ENCODE measurements around the gene ADAMTS14. TPM values are rescaled to one million over a fixed set of nuclear protein-coding genes. Genes with fewer than 3 reads are reported as not detected.

Gene ADAMTS14
- total RNA-seq, 1 experiment from 2014 or later: 1.6 TPM

GRCh38 chr10:70799124-70799523, 126.8 kb downstream of the ADAMTS14 start:
- H2BK20ac ChIP-seq (ENCODE audit: low read depth, low read length, poor library complexity, severe bottlenecking): no peak overlapping the region
- no peak overlapping the region for H3K23ac ChIP-seq (ENCODE audit: insufficient read length, low read depth, low read length)
- H3K4me2 ChIP-seq (ENCODE audit: insufficient read depth, insufficient read length, low read length): no peak overlapping the region
- H3K9me3 ChIP-seq (ENCODE audit: control insufficient read depth, low read depth, low read length): no peaks in the 10 kb centered on the region
- H4K20me1 ChIP-seq (ENCODE audit: control insufficient read depth, insufficient read depth, insufficient read length): no peaks in the 10 kb centered on the region
- TF ChIP-seq CTCF (conservative IDR thresholded peaks at IDR 0.05): no peak
- H4K91ac ChIP-seq (ENCODE audit: insufficient read length, low read depth, low read length): no peak overlapping the region
- no peak overlapping the region for H3K27ac ChIP-seq (ENCODE audit: insufficient read length, low read depth, low read length)
- no peak for DNase-seq
- H2BK5ac ChIP-seq (ENCODE audit: insufficient read length, low read length): no peak overlapping the region
- Mint-ChIP-seq H3K36me3 (ENCODE audit: insufficient read depth in 1 of 3, low read depth in 3 of 3) (no peaks in the 10 kb centered on the region), H3K4me1 (no peaks in the 10 kb centered on the region), H3K4me3 (no peak overlapping the region), H3K27ac (no peak overlapping the region), H3K9me3 (no peaks in the 10 kb centered on the region; a peak in 3 of 5 replicates), H3K27me3 (ENCODE audit: low read depth) (peaks cover 9% of the 10 kb centered on the region)
- no peak overlapping the region for H2BK120ac ChIP-seq (ENCODE audit: low read depth, low read length, poor library complexity, severe bottlenecking)
- H2BK12ac ChIP-seq (ENCODE audit: insufficient read length, low read depth, low read length): no peak overlapping the region
- no peaks in the 10 kb centered on the region for H3K79me1 ChIP-seq (ENCODE audit: insufficient read depth, low read depth, low read length, poor library complexity, severe bottlenecking)
- no CpG with 5 or more reads among the region's 5 CpGs for WGBS (ENCODE audit: extremely low coverage, insufficient read length, low lambda C conversion rate)
- H3K56ac ChIP-seq (ENCODE audit: insufficient read length, low read depth, low read length): no peak overlapping the region
- no peaks in the 10 kb centered on the region for H3K79me2 ChIP-seq (ENCODE audit: insufficient read depth, low read length)
- H3K14ac ChIP-seq (ENCODE audit: insufficient read depth, low read length): no peak overlapping the region
- no peak overlapping the region for H4K8ac ChIP-seq (replicated peaks; ENCODE audit: insufficient read length, low read depth, low read length)
- no peak overlapping the region for H3K4ac ChIP-seq (ENCODE audit: low read depth, low read length)
- no peak overlapping the region for H3T11ph ChIP-seq (ENCODE audit: low read length)
- H3K9ac ChIP-seq (ENCODE audit: extremely low read depth, insufficient read length, low read length): no peak overlapping the region
- no peak overlapping the region for H2AFZ ChIP-seq (ENCODE audit: low read length)
- no peak overlapping the region for H3K18ac ChIP-seq (ENCODE audit: insufficient read length, low read depth, low read length)
- H2AK5ac ChIP-seq (ENCODE audit: insufficient read length, low read length): no peak overlapping the region
- H3K27me3 ChIP-seq (ENCODE audit: insufficient read depth, low read length): no peaks in the 10 kb centered on the region
- no peaks in the 10 kb centered on the region for H3K23me2 ChIP-seq (ENCODE audit: insufficient read length, low read depth, low read length, poor library complexity, severe bottlenecking)
- H2BK15ac ChIP-seq (ENCODE audit: low read depth, low read length): no peak overlapping the region
- H3K4me1 ChIP-seq (ENCODE audit: insufficient read depth, low read length): no peaks in the 10 kb centered on the region
- no peak overlapping the region for H4K5ac ChIP-seq (ENCODE audit: insufficient read length, low read depth, low read length)
